GM18511 (cell line): ENCODE measurements around the gene TMEM119.
"Not testable (repeated sequence)": the region's sequence is repeated elsewhere in the genome, so short reads cannot be mapped to it uniquely, and the experiment has no call there.

Experiments
- ATAC-seq: cut with Tn5 transposase; IDR thresholded peaks from one replicate; pipeline ENCODE4 v1.9.1; 2021; ENCODE audit warnings: mild to moderate bottlenecking, moderate library complexity; ENCODE audit not compliant: unreplicated experiment

Gene TMEM119

GRCh38 chr12:108567406-108568337 lies 30.2 kb downstream of the TMEM119 start:
- no peak for ATAC-seq

- ATAC-seq = no peak
Observed at GRCh38 chr12:108566452-108566851, 31.4 kb downstream of the TMEM119 start.

GRCh38 chr12:108565976-108566375 lies 31.9 kb downstream of the TMEM119 start:
- ATAC-seq = no peak

- ATAC-seq = no peak
Observed at GRCh38 chr12:108565146-108565545, 32.7 kb downstream of the TMEM119 start.

- no peak for ATAC-seq
Observed at GRCh38 chr12:108564724-108565123, 33.2 kb downstream of the TMEM119 start.

GRCh38 chr12:108563804-108564151 lies 34.1 kb downstream of the TMEM119 start:
- no peak for ATAC-seq

- ATAC-seq = no peak
Observed at GRCh38 chr12:108563136-108563803, 34.6 kb downstream of the TMEM119 start.

GRCh38 chr12:108562348-108563135 lies 35.3 kb downstream of the TMEM119 start, which contains the start of gene ISCU:
TSS of gene ISCU (plus strand) at chr12:108562596. CDS start at chr12:108562623, 27 bp downstream.
- peak; percentile 66 for ATAC-seq

GRCh38 chr12:108561852-108562347 lies 36.0 kb downstream of the TMEM119 start:
- no peak for ATAC-seq

GRCh38 chr12:108560752-108561719 lies 36.8 kb downstream of the TMEM119 start, which contains the start of gene SART3:
TSS of gene SART3 (minus strand) at chr12:108561173. CDS start at chr12:108561154, 19 bp downstream.
- peak; percentile 42 for ATAC-seq

GRCh38 chr12:108560321-108560721 lies 37.6 kb downstream of the TMEM119 start:
- ATAC-seq = no peak

GRCh38 chr12:108559748-108560147 lies 38.1 kb downstream of the TMEM119 start:
- no peak for ATAC-seq

- ATAC-seq = no peak
Observed at GRCh38 chr12:108559007-108559655, 38.8 kb downstream of the TMEM119 start.

GRCh38 chr12:108555383-108555782 lies 42.5 kb downstream of the TMEM119 start:
- not testable (repeated sequence) for ATAC-seq

GRCh38 chr12:108553799-108554198 lies 44.1 kb downstream of the TMEM119 start:
- no peak for ATAC-seq

GRCh38 chr12:108551535-108551934 lies 46.3 kb downstream of the TMEM119 start:
- ATAC-seq = no peak

- no peak for ATAC-seq
Observed at GRCh38 chr12:108548954-108549521, 48.8 kb downstream of the TMEM119 start.

GRCh38 chr12:108547686-108548085 lies 50.2 kb downstream of the TMEM119 start:
- ATAC-seq = no peak

- no peak for ATAC-seq
Observed at GRCh38 chr12:108543652-108544051, 54.2 kb downstream of the TMEM119 start.
